ENCODE measurements around the gene IGF2BP1.
"Not testable (repeated sequence)": the region's sequence is repeated elsewhere in the genome, so short reads cannot be mapped to it uniquely, and the experiment has no call there.

The IGF2BP1 gene

GRCh38 chr17:49100601-49101000, 103.4 kb downstream of the IGF2BP1 start:
- H3K4me3 ChIP-seq (replicated peaks; ENCODE audit: low read depth, low read length) = no peak overlapping the region
- TF ChIP-seq CTCF (IDR thresholded peaks at IDR 0.05; ENCODE audit: low read depth, low read length, missing control alignments) = no peak
- no peak for DNase-seq (ENCODE audit: extremely low read depth, low read depth)

DNA sequence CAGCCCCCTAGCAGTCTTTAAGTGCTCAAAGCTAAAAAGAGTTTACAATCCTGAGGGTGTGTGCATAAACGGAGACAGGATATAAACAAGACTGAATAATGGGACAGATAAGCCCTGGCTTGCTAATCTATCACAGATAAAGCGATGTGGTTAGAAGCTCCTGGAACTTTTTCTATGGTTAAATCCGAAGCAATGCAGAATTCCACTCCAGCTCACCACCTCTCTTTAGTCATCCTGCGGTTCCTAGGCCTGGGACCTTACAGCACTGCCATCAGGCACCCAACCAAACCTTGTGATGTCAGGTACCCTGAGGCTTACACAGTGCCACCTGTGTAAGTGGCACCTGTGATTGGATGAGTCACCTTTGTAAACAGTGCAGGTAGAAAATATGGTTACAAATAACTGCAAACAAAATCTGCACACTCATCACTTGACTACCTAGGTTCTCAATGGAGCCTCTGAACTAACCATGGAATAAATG, 103.9 kb downstream of the IGF2BP1 start:
- no peak for TF ChIP-seq CTCF (IDR thresholded peaks at IDR 0.05; ENCODE audit: low read depth, low read length, missing control alignments)
- DNase-seq (ENCODE audit: extremely low read depth, low read depth) = no peak
- H3K4me3 ChIP-seq (replicated peaks; ENCODE audit: low read depth, low read length) = no peak overlapping the region

GRCh38 chr17:49103360-49103759, 106.2 kb downstream of the IGF2BP1 start:
- H3K4me3 ChIP-seq (replicated peaks; ENCODE audit: low read depth, low read length); DNase-seq (ENCODE audit: extremely low read depth, low read depth): not testable (repeated sequence)

DNA sequence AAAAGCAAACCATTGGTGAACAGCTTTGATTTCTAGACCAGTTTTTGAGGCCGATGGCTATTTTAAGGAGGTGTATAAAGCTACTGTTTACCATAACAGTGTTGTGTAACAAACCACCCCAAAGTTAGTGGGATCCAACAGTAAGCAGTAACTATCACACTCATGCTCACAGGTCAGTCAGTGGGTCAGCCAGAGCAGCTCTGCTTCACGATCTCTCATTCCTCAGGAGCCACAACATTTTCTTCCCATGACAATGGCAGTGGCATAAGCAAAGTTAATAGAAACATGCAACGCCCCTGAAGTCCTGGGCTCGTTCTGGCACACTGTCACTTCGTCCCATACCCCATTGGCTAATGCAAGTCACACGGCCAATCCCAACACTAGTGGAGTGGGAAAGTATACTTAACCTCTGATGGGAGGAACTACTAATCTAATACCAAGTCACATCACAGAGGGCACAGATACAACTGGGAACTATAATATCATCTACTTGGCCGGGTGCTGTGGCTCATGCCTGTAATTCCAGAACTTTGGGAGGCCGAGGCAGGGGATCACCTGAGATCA, 107.4 kb downstream of the IGF2BP1 start:
- no peak for TF ChIP-seq CTCF (IDR thresholded peaks at IDR 0.05; ENCODE audit: low read depth, low read length, missing control alignments)
- no peak overlapping the region for H3K4me3 ChIP-seq (replicated peaks; ENCODE audit: low read depth, low read length)
- DNase-seq (ENCODE audit: extremely low read depth, low read depth) = no peak
